ENCODE data around the gene SMARCA2. TPM values are rescaled to one million over a fixed set of nuclear protein-coding genes. Genes with fewer than 3 reads are reported as not detected.

SMARCA2 gene
- total and polyA plus RNA-seq, 8 donors: 20.5 to 242 (median 78.5) TPM

DNA sequence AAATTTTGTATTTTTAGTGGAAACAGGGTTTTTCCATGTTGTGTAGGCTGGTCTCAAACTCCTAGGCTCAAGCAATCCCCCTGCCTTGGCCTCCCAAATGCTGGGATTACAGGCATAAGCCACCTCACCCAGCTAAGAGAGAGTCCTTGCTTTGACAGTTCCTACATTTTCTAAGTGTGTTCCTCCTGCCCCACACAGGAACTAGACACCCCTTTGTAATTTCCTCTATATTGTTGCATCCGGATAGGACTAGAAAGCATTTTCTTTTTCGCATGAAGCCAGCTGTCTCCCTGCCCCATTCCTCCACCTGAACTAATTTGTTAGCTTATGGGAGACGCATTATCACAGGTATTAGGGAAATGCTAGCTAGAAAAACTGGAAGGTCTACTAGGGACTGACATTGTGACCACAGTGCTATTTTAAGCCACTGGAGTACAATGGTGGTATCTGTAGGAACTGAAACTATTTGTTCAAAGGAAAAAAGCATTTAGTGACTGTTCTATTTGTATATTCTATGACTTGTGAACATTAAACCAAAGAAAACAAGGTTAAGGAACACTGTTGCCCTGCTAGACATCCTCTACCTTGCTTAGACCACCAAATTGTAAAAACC lies 214.1 kb downstream of the SMARCA2 start:
- H3K4me3 ChIP-seq: no peak overlapping the region
- peak in 2 of 3 donors; percentile 27 to 36 for TF ChIP-seq POLR2AphosphoS5 (IDR thresholded peaks at IDR 0.05)
- no peak for TF ChIP-seq EP300 (IDR thresholded peaks at IDR 0.05)
- TF ChIP-seq, protein P1, sequence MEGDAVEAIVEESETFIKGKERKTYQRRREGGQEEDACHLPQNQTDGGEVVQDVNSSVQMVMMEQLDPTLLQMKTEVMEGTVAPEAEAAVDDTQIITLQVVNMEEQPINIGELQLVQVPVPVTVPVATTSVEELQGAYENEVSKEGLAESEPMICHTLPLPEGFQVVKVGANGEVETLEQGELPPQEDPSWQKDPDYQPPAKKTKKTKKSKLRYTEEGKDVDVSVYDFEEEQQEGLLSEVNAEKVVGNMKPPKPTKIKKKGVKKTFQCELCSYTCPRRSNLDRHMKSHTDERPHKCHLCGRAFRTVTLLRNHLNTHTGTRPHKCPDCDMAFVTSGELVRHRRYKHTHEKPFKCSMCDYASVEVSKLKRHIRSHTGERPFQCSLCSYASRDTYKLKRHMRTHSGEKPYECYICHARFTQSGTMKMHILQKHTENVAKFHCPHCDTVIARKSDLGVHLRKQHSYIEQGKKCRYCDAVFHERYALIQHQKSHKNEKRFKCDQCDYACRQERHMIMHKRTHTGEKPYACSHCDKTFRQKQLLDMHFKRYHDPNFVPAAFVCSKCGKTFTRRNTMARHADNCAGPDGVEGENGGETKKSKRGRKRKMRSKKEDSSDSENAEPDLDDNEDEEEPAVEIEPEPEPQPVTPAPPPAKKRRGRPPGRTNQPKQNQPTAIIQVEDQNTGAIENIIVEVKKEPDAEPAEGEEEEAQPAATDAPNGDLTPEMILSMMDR (IDR thresholded peaks at IDR 0.05): no peak
- TF ChIP-seq POLR2A (IDR thresholded peaks at IDR 0.05): no peak
- H3K4me1 ChIP-seq: peaks cover 0 to 56% (median 15%) of the 10 kb centered on the region in 4 donors
- no peaks in the 10 kb centered on the region for H3K36me3 ChIP-seq
- H3K27me3 ChIP-seq: no peaks in the 10 kb centered on the region
- no peaks in the 10 kb centered on the region for H3K9me3 ChIP-seq
- intact Hi-C loops (cut with DNase I; ENCODE audit: low total_unique reads): no loop called here
- peak in 1 of 2 donors; percentile 86 for DNase-seq
- 29 to 47% (median 40%) methylated on average over 3 of the region's 3 CpGs for WGBS, 5 donors
- H3K27ac ChIP-seq: peak overlapping the region; percentile 60 to 80 (median 76)

GRCh38 chr9:2230362-2230761 lies 215.2 kb downstream of the SMARCA2 start:
- Histone ChIP-seq H3K4me3 (no peak overlapping the region), H3K36me3 (no peaks in the 10 kb centered on the region), H3K27me3 (no peaks in the 10 kb centered on the region), H3K4me1 (peaks cover 0 to 68% (median 20%) of the 10 kb centered on the region in 4 donors), H3K27ac (peak overlapping the region in 4 of 5 donors; percentile 74 to 80 (median 77)), H3K9me3 (no peaks in the 10 kb centered on the region)
- WGBS, 5 donors: 89 to 97% (median 95%) methylated on average over 2 of the region's 2 CpGs
- DNase-seq: no peak
- intact Hi-C loops (cut with DNase I; ENCODE audit: low total_unique reads): no loop called here
- TF ChIP-seq POLR2AphosphoS5 (IDR thresholded peaks at IDR 0.05) (no peak), EP300 (IDR thresholded peaks at IDR 0.05) (no peak), POLR2A (IDR thresholded peaks at IDR 0.05) (no peak)
- TF ChIP-seq, protein P1 (IDR thresholded peaks at IDR 0.05): no peak

DNA sequence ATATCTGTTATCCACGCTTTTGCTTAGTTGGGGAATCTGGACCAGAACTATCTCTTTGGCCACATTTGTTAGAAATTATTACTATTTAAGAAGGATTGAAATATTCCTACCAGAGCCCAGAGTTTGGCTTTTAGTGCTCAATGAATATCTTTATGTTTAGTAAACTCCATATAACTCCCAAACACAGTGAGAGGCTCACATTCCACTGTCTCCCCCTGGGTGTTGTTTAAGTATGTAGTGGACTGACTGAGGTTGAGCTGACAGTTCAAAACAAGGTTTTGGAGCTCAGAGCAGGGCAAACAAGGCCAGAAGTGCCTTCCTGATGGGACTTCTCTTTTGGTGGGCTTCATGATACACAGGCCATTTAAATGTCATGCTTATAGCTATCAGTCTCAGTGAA lies 216.0 kb downstream of the SMARCA2 start:
- intact Hi-C loops (cut with DNase I; ENCODE audit: low total_unique reads): no loop called here
- H3K4me1 ChIP-seq: peaks cover 0 to 71% (median 20%) of the 10 kb centered on the region in 4 donors
- no peaks in the 10 kb centered on the region for H3K36me3 ChIP-seq
- DNase-seq: peak in 1 of 2 donors; percentile 36
- 91 to 100% (median 98%) methylated on average over 1 of the region's 1 CpG for WGBS, 5 donors
- H3K27me3 ChIP-seq: no peaks in the 10 kb centered on the region
- H3K27ac ChIP-seq: peak overlapping the region in 3 of 5 donors; percentile 7 to 78 (median 23)
- H3K9me3 ChIP-seq: no peaks in the 10 kb centered on the region
- no peak overlapping the region for H3K4me3 ChIP-seq
- no peak for TF ChIP-seq POLR2AphosphoS5 (IDR thresholded peaks at IDR 0.05)
- TF ChIP-seq POLR2A (IDR thresholded peaks at IDR 0.05): no peak
- no peak for TF ChIP-seq EP300 (IDR thresholded peaks at IDR 0.05)
- TF ChIP-seq, protein P1 (IDR thresholded peaks at IDR 0.05): no peak

- H3K9me3 ChIP-seq: no peaks in the 10 kb centered on the region
- intact Hi-C loops (cut with DNase I; ENCODE audit: low total_unique reads): no loop called here
- peaks cover 0 to 71% (median 20%) of the 10 kb centered on the region in 4 donors for H3K4me1 ChIP-seq
- H3K36me3 ChIP-seq: no peaks in the 10 kb centered on the region
- TF ChIP-seq, protein P1 (IDR thresholded peaks at IDR 0.05): no peak
- TF ChIP-seq EP300 (IDR thresholded peaks at IDR 0.05) (no peak), POLR2AphosphoS5 (IDR thresholded peaks at IDR 0.05) (peak in 1 of 3 donors; percentile 35), POLR2A (IDR thresholded peaks at IDR 0.05) (no peak)
- DNase-seq: peak in 1 of 2 donors; percentile 57
- H3K4me3 ChIP-seq: no peak overlapping the region
- H3K27ac ChIP-seq: peak overlapping the region in 2 of 5 donors; percentile 23 to 78
- H3K27me3 ChIP-seq: no peaks in the 10 kb centered on the region
- 26 to 52% (median 43%) methylated on average over 2 of the region's 2 CpGs for WGBS, 5 donors
Observed at GRCh38 chr9:2231829-2232228, 216.7 kb downstream of the SMARCA2 start.
